WTC11 (cell line): Measurements from ENCODE around the gene FKBP1A. TPM values are rescaled to one million over a fixed set of nuclear protein-coding genes. Genes with fewer than 3 reads are reported as not detected.
A peak's percentile ranks its signal among the peaks of the same experiment; 100 is the strongest.

Source experiments
- ATF2 ChIP-seq: sonication (generic); formaldehyde crosslinking; IDR thresholded peaks from 2 replicates; pipeline ENCODE4 v1.8.1; 2022; ENCODE audit warnings: low read depth, missing genetic modification reagents, borderline replicate concordance
- CREB1 ChIP-seq: sonication (generic); formaldehyde crosslinking; IDR thresholded peaks from 2 replicates; pipeline ENCODE4 v1.8.0; 2023; ENCODE audit warnings: mild to moderate bottlenecking, missing genetic modification reagents
- E2F4 ChIP-seq: sonication (generic); formaldehyde crosslinking; IDR thresholded peaks from 2 replicates; pipeline ENCODE4 v1.8.1; 2022; ENCODE audit warnings: low read depth, mild to moderate bottlenecking, moderate library complexity, missing genetic modification reagents, borderline replicate concordance
- ERG ChIP-seq: fragments of 250-450 bp; sonication (Bioruptor Pico); IDR thresholded peaks from 2 replicates; pipeline ENCODE4 v1.8.0; 2021; ENCODE audit warnings: mild to moderate bottlenecking
- FOXJ3 ChIP-seq: sonication (generic); formaldehyde crosslinking; IDR thresholded peaks from 2 replicates; pipeline ENCODE4 v1.9.0; 2021; ENCODE audit warnings: missing genetic modification reagents, mild to moderate bottlenecking, borderline replicate concordance
- HMGXB4 ChIP-seq: sonication (generic); formaldehyde crosslinking; IDR thresholded peaks from 2 replicates; pipeline ENCODE4 v1.8.1; 2023; ENCODE audit warnings: mild to moderate bottlenecking, moderate library complexity, missing genetic modification reagents
- NFE2L1 ChIP-seq: sonication (generic); formaldehyde crosslinking; IDR thresholded peaks from 2 replicates; pipeline ENCODE4 v1.8.1; 2023; ENCODE audit warnings: missing genetic modification reagents
- OVOL2 ChIP-seq: fragments of 250-450 bp; sonication (Bioruptor Pico); IDR thresholded peaks from 2 replicates; pipeline ENCODE4 v1.9.0; 2021; ENCODE audit warnings: mild to moderate bottlenecking, borderline replicate concordance
- PRDM15 ChIP-seq: sonication (generic); formaldehyde crosslinking; IDR thresholded peaks from 2 replicates; pipeline ENCODE4 v1.8.0; 2022; ENCODE audit warnings: missing genetic modification reagents
- SMAD3 ChIP-seq: sonication (generic); formaldehyde crosslinking; IDR thresholded peaks from 2 replicates; pipeline ENCODE4 v1.8.0; 2022; ENCODE audit warnings: missing genetic modification reagents, mild to moderate bottlenecking, borderline replicate concordance
- SOX15 ChIP-seq: fragments of 250-450 bp; sonication (Bioruptor Pico); IDR thresholded peaks from 2 replicates; pipeline ENCODE4 v1.9.0; 2021; ENCODE audit warnings: mild to moderate bottlenecking
- SP1 ChIP-seq: sonication (generic); formaldehyde crosslinking; conservative IDR thresholded peaks from 2 replicates; pipeline ENCODE4 v1.8.1; 2022; ENCODE audit warnings: missing genetic modification reagents
- TEAD4 ChIP-seq: sonication (generic); formaldehyde crosslinking; IDR thresholded peaks from 2 replicates; pipeline ENCODE4 v1.8.0; 2022; ENCODE audit warnings: mild to moderate bottlenecking, missing genetic modification reagents
- TP53 ChIP-seq: sonication (generic); formaldehyde crosslinking; IDR thresholded peaks from 2 replicates; pipeline ENCODE4 v1.8.1; 2023; ENCODE audit warnings: mild to moderate bottlenecking, missing genetic modification reagents
- ZBTB21 ChIP-seq: sonication (generic); formaldehyde crosslinking; IDR thresholded peaks from 2 replicates; pipeline ENCODE4 v1.8.1; 2023; ENCODE audit warnings: mild to moderate bottlenecking, missing genetic modification reagents, borderline replicate concordance
- ZNF138 ChIP-seq: sonication (generic); formaldehyde crosslinking; conservative IDR thresholded peaks from 2 replicates; pipeline ENCODE4 v1.8.1; 2022; ENCODE audit warnings: mild to moderate bottlenecking, moderate library complexity, missing genetic modification reagents
- ZNF281 ChIP-seq: sonication (generic); formaldehyde crosslinking; IDR thresholded peaks from 2 replicates; pipeline ENCODE4 v1.8.0; 2023; ENCODE audit warnings: mild to moderate bottlenecking, missing genetic modification reagents
- ZNF317 ChIP-seq: sonication (generic); formaldehyde crosslinking; IDR thresholded peaks from 2 replicates; pipeline ENCODE4 v1.8.1; 2023; ENCODE audit warnings: low read depth, mild to moderate bottlenecking, moderate library complexity, missing genetic modification reagents, borderline replicate concordance
- ZNF512 ChIP-seq: sonication (generic); formaldehyde crosslinking; IDR thresholded peaks from 2 replicates; pipeline ENCODE4 v1.8.1; 2022; ENCODE audit warnings: missing genetic modification reagents, borderline replicate concordance
- ZSCAN18 ChIP-seq: fragments of 250-450 bp; sonication (Bioruptor Pico); IDR thresholded peaks from 2 replicates; pipeline ENCODE4 v2.1.2; 2022; ENCODE audit warnings: mild to moderate bottlenecking, moderate library complexity
- total RNA-seq: library from RNA; stranded (reverse); gene quantifications from 3 replicates; pipeline ENCODE4 v1.2.3, GENCODE V29; 2021

FKBP1A gene
- total RNA-seq, 1 experiment from 2014 or later = 218 TPM

- TF ChIP-seq ATF2 (CRISPR knock-in tag) (no peak), ZNF317 (CRISPR knock-in tag) (no peak), ZNF281 (CRISPR knock-in tag) (no peak), ZNF138 (no peak), SOX15 (CRISPR knock-in tag) (no peak), NFE2L1 (CRISPR knock-in tag) (no peak), TP53 (CRISPR knock-in tag) (no peak), SP1 (CRISPR knock-in tag) (no peak), TEAD4 (no peak), HMGXB4 (CRISPR knock-in tag) (no peak), ERG (CRISPR knock-in tag) (0 out of 2 replicates have a peak, but pooled peaks have one; percentile 41), FOXJ3 (no peak), ZNF512 (CRISPR knock-in tag) (no peak), OVOL2 (CRISPR knock-in tag) (no peak), SMAD3 (CRISPR knock-in tag) (0 out of 2 replicates have a peak, but pooled peaks have one; percentile 43), PRDM15 (CRISPR knock-in tag) (no peak), CREB1 (CRISPR knock-in tag) (no peak), E2F4 (CRISPR knock-in tag) (no peak), ZBTB21 (CRISPR knock-in tag) (peak; percentile 72), ZSCAN18 (CRISPR knock-in tag) (no peak)
Observed at GRCh38 chr20:1325173-1326030, 67.5 kb downstream of the FKBP1A start (continued).
